B cell (primary cell): ENCODE measurements around the gene TP53I13. TPM values are rescaled to one million over a fixed set of nuclear protein-coding genes. Genes with fewer than 3 reads are reported as not detected.

Source experiments
- ATAC-seq: fragments of 200-7000 bp; cut with Tn5 transposase; one replicate; pipeline ENCODE4 v1.10.0; 2021; ENCODE audit warnings: low read depth, mild to moderate bottlenecking, moderate number of reproducible peaks, moderate library complexity
- CTCF ChIA-PET: fragments of 350-600 bp; sonication (Branson Sonifier 250); formaldehyde crosslinking; loops from one replicate; lab custom pipeline; 2021; ENCODE audit warnings: antibody characterized with exemption, inconsistent platforms; lab: Charles Lee
- POLR2A ChIA-PET: fragments of 350-600 bp; sonication (Branson Sonifier 250); formaldehyde crosslinking; loops from one replicate; lab custom pipeline; 2021; ENCODE audit warnings: antibody characterized with exemption; lab: Charles Lee
- DNase-seq: peaks from one replicate; pipeline ENCODE4 v3.0.0; 2013
- H2AFZ ChIP-seq: 2 replicates; pipeline ENCODE4 v1.6.1; 2012; ENCODE audit warnings: mild to moderate bottlenecking, low read depth, low read length; ENCODE audit not compliant: insufficient read depth, poor library complexity, severe bottlenecking
- H3K27ac ChIP-seq, 2 donors: 1 replicate in 1 of 2; 2 replicates in 1 of 2; pipeline ENCODE4 v1.5.1; 2012 to 2013; ENCODE audit warnings: low read length in 2 of 2, mild to moderate bottlenecking in 2 of 2, moderate library complexity in 1 of 2
- H3K27me3 ChIP-seq, 4 experiments: fragments of 200-600 bp in 1 of 4; sonication (generic) in 1 of 4; replicated peaks in 1 of 4; 1 replicate in 2 of 4; 2 replicates in 2 of 4; pipeline versions ENCODE4 v1.6.1 to v1.7.0; 2013 to 2016; ENCODE audit warnings: low read length in 3 of 4, mild to moderate bottlenecking in 2 of 4, mixed read lengths in 1 of 4, moderate library complexity in 1 of 4; ENCODE audit not compliant: insufficient read depth in 4 of 4, control insufficient read depth in 3 of 4; ENCODE audit errors: control extremely low read depth in 1 of 4
- H3K36me3 ChIP-seq, 2 experiments: replicated peaks in 1 of 2; 1 replicate in 1 of 2; 2 replicates in 1 of 2; pipeline versions ENCODE4 v1.6.1 to v1.7.1; 2013; ENCODE audit warnings: low read length in 1 of 2; ENCODE audit not compliant: insufficient read depth in 2 of 2, control insufficient read depth in 1 of 2; ENCODE audit errors: control extremely low read depth in 1 of 2, extremely low read depth in 1 of 2
- H3K4me1 ChIP-seq, 2 donors: fragments of 200-600 bp in 1 of 2; sonication (generic) in 1 of 2; 1 replicate in 1 of 2; 2 replicates in 1 of 2; pipeline versions ENCODE4 v1.5.1 to v1.6.1; 2013 to 2017; ENCODE audit warnings: low read length in 2 of 2; ENCODE audit not compliant: control insufficient read depth in 2 of 2, insufficient read depth in 2 of 2
- H3K4me2 ChIP-seq: replicated peaks from 2 replicates; pipeline ENCODE3; 2012; ENCODE audit warnings: mild to moderate bottlenecking, low read depth, low read length; ENCODE audit not compliant: poor library complexity, severe bottlenecking
- H3K4me3 ChIP-seq, 5 experiments: fragments of 200-600 bp in 1 of 5; sonication (generic) in 1 of 5; 1 replicate in 3 of 5; 2 replicates in 2 of 5; pipeline versions ENCODE4 v1.5.1 to v1.7.0; 2011 to 2016; ENCODE audit warnings: low read length in 4 of 5, mild to moderate bottlenecking in 4 of 5, low read depth in 2 of 5, control low read depth in 1 of 5, moderate library complexity in 1 of 5; ENCODE audit not compliant: insufficient read depth in 1 of 5; ENCODE audit errors: control extremely low read depth in 1 of 5, extremely low read depth in 1 of 5
- H3K79me2 ChIP-seq: fragments of 200-600 bp; sonication (generic); one replicate; pipeline ENCODE4 v1.6.0; 2016; ENCODE audit warnings: low read length; ENCODE audit not compliant: control insufficient read depth, insufficient read depth
- H3K9ac ChIP-seq: fragments of 200-600 bp; sonication (generic); 2 replicates; pipeline ENCODE4 v1.6.1; 2017; ENCODE audit warnings: mild to moderate bottlenecking, low read length, moderate library complexity
- H3K9me3 ChIP-seq, 3 donors: one replicate each; pipeline versions ENCODE4 v1.6.1 to v1.7.1; 2013; ENCODE audit warnings: low read length in 2 of 3; ENCODE audit not compliant: control insufficient read depth in 2 of 3, insufficient read depth in 1 of 3; ENCODE audit errors: control extremely low read depth in 1 of 3
- H4K20me1 ChIP-seq: 2 replicates; pipeline ENCODE4 v1.6.0; 2012; ENCODE audit warnings: mild to moderate bottlenecking, low read length; ENCODE audit not compliant: insufficient read depth, control insufficient read depth, poor library complexity, severe bottlenecking
- H3K27ac Mint-ChIP-seq: one replicate; pipeline ENCODE4 v1.8.0; 2021; ENCODE audit warnings: mixed read lengths
- H3K27me3 Mint-ChIP-seq: one replicate; pipeline ENCODE4 v1.8.0; 2021; ENCODE audit warnings: mixed read lengths
- H3K4me1 Mint-ChIP-seq: one replicate; pipeline ENCODE4 v1.8.0; 2021; ENCODE audit warnings: mixed read lengths
- H3K4me3 Mint-ChIP-seq: one replicate; pipeline ENCODE4 v1.8.0; 2021; ENCODE audit warnings: mixed read lengths
- H3K9me3 Mint-ChIP-seq: one replicate; pipeline ENCODE4 v1.8.0; 2022; ENCODE audit warnings: mixed read lengths; ENCODE audit not compliant: insufficient read depth
- CTCF ChIP-seq: fragments of 200-600 bp; IDR thresholded peaks from one replicate; pipeline ENCODE4 v1.8.0; 2022; ENCODE audit warnings: antibody characterized with exemption, mild to moderate bottlenecking
- EZH2 ChIP-seq: IDR thresholded peaks from 2 replicates; pipeline ENCODE4 v1.6.1; 2012; ENCODE audit warnings: borderline replicate concordance, low read depth, mild to moderate bottlenecking, moderate library complexity, low read length; ENCODE audit not compliant: insufficient read depth, poor library complexity, severe bottlenecking
- WGBS: methylation state at CpG from one replicate; pipeline ENCODE4 v1.1.5; 2013; ENCODE audit warnings: missing lambda C conversion rate; ENCODE audit not compliant: insufficient coverage; 5-methylcytosine and 5-hydroxymethylcytosine counted together
- intact Hi-C: fragments of 100-400 bp; cut with micrococcal nuclease; formaldehyde crosslinking; loops from one replicate; pipeline ENCODE4 v1.10.0; 2022
- polyA plus RNA-seq: library from polyadenylated mRNA; depleted of rRNA; stranded (reverse); fragments of >200 nt; gene quantifications from 2 replicates; pipeline ENCODE4 v1.2.3, GENCODE V29; 2012
- total RNA-seq, 2 donors: library from RNA; stranded (reverse); fragments of 120-200 nt in 1 of 2; gene quantifications; 1 replicate in 1 of 2; 2 replicates in 1 of 2; pipeline versions ENCODE4 v1.2.3 to v1.2.4, GENCODE V29; 2013 to 2022

Gene TP53I13
- total and polyA plus RNA-seq, 2 donors (not counting 1 experiment from before 2014, with no cell fraction given): 224 to 287 TPM

- Histone ChIP-seq H2AFZ (no peak overlapping the region), H3K36me3 (no peaks in the 10 kb centered on the region), H3K79me2 (peaks cover 6% of the 10 kb centered on the region), H3K27ac (no peak overlapping the region), H3K27me3 (peaks cover 0 to 40% (median 12%) of the 10 kb centered on the region in 4 experiments), H3K9me3 (no peaks in the 10 kb centered on the region), H3K9ac (peak overlapping the region; percentile 68), H3K4me2 (peak overlapping the region; percentile 100), H4K20me1 (peaks cover 41% of the 10 kb centered on the region), H3K4me3 (peak overlapping the region in 2 of 5 experiments; percentile 56 to 73), H3K4me1 (peaks cover 51 to 56% of the 10 kb centered on the region in 2 donors)
- Mint-ChIP-seq H3K9me3 (no peaks in the 10 kb centered on the region), H3K4me3 (peak overlapping the region; percentile 90), H3K27ac (peak overlapping the region; percentile 68), H3K4me1 (peaks cover 39% of the 10 kb centered on the region), H3K27me3 (peaks cover 5% of the 10 kb centered on the region)
- intact Hi-C loops: loop anchor here (1.0 to 10.0 kb wide), 3 partner anchors 46 to 320 kb away; partner anchors contain the start of genes NUFIP2 and TP53I13
- no peak for ATAC-seq
- ChIA-PET POLR2A (interaction anchor here (1.2 to 1.5 kb wide), 3 partner anchors 23 to 316 kb away, joined by 3 to 7 read pairs (median 3); partner anchors contain the start of gene SSH2), CTCF (interaction anchor here (1.2 to 15.4 kb wide), 9 partner anchors 8 to 315 kb away, joined by 3 to 336 read pairs (median 6); partner anchors contain the start of genes ABHD15, ANKRD13B, CORO6 and GIT1)
- peak; percentile 36 for DNase-seq
- TF ChIP-seq CTCF: no peak
- no peak for TF ChIP-seq EZH2
- 82% methylated on average over 10 of the region's 16 CpGs for WGBS
Observed at GRCh38 chr17:29614349-29615047, 46.0 kb downstream of the TP53I13 start.
